B cell (primary cell): Measurements from ENCODE around the gene NCKAP5L. TPM values are rescaled to one million over a fixed set of nuclear protein-coding genes. Genes with fewer than 3 reads are reported as not detected.

Experiments used
- ATAC-seq: fragments of 200-7000 bp; cut with Tn5 transposase; one replicate; pipeline ENCODE4 v1.10.0; 2021; ENCODE audit warnings: low read depth, mild to moderate bottlenecking, moderate number of reproducible peaks, moderate library complexity
- CTCF ChIA-PET: fragments of 350-600 bp; sonication (Branson Sonifier 250); formaldehyde crosslinking; loops from one replicate; lab custom pipeline; 2021; ENCODE audit warnings: antibody characterized with exemption, inconsistent platforms; lab: Charles Lee
- POLR2A ChIA-PET: fragments of 350-600 bp; sonication (Branson Sonifier 250); formaldehyde crosslinking; loops from one replicate; lab custom pipeline; 2021; ENCODE audit warnings: antibody characterized with exemption; lab: Charles Lee
- DNase-seq: peaks from one replicate; pipeline ENCODE4 v3.0.0; 2013
- H2AFZ ChIP-seq: 2 replicates; pipeline ENCODE4 v1.6.1; 2012; ENCODE audit warnings: mild to moderate bottlenecking, low read depth, low read length; ENCODE audit not compliant: insufficient read depth, poor library complexity, severe bottlenecking
- H3K27ac ChIP-seq, 2 donors: 1 replicate in 1 of 2; 2 replicates in 1 of 2; pipeline ENCODE4 v1.5.1; 2012 to 2013; ENCODE audit warnings: low read length in 2 of 2, mild to moderate bottlenecking in 2 of 2, moderate library complexity in 1 of 2
- H3K27me3 ChIP-seq, 4 experiments: fragments of 200-600 bp in 1 of 4; sonication (generic) in 1 of 4; replicated peaks in 1 of 4; 1 replicate in 2 of 4; 2 replicates in 2 of 4; pipeline versions ENCODE4 v1.6.1 to v1.7.0; 2013 to 2016; ENCODE audit warnings: low read length in 3 of 4, mild to moderate bottlenecking in 2 of 4, mixed read lengths in 1 of 4, moderate library complexity in 1 of 4; ENCODE audit not compliant: insufficient read depth in 4 of 4, control insufficient read depth in 3 of 4; ENCODE audit errors: control extremely low read depth in 1 of 4
- H3K36me3 ChIP-seq, 2 experiments: replicated peaks in 1 of 2; 1 replicate in 1 of 2; 2 replicates in 1 of 2; pipeline versions ENCODE4 v1.6.1 to v1.7.1; 2013; ENCODE audit warnings: low read length in 1 of 2; ENCODE audit not compliant: insufficient read depth in 2 of 2, control insufficient read depth in 1 of 2; ENCODE audit errors: control extremely low read depth in 1 of 2, extremely low read depth in 1 of 2
- H3K4me1 ChIP-seq, 2 donors: fragments of 200-600 bp in 1 of 2; sonication (generic) in 1 of 2; 1 replicate in 1 of 2; 2 replicates in 1 of 2; pipeline versions ENCODE4 v1.5.1 to v1.6.1; 2013 to 2017; ENCODE audit warnings: low read length in 2 of 2; ENCODE audit not compliant: control insufficient read depth in 2 of 2, insufficient read depth in 2 of 2
- H3K4me2 ChIP-seq: replicated peaks from 2 replicates; pipeline ENCODE3; 2012; ENCODE audit warnings: mild to moderate bottlenecking, low read depth, low read length; ENCODE audit not compliant: poor library complexity, severe bottlenecking
- H3K4me3 ChIP-seq, 5 experiments: fragments of 200-600 bp in 1 of 5; sonication (generic) in 1 of 5; 1 replicate in 3 of 5; 2 replicates in 2 of 5; pipeline versions ENCODE4 v1.5.1 to v1.7.0; 2011 to 2016; ENCODE audit warnings: low read length in 4 of 5, mild to moderate bottlenecking in 4 of 5, low read depth in 2 of 5, control low read depth in 1 of 5, moderate library complexity in 1 of 5; ENCODE audit not compliant: insufficient read depth in 1 of 5; ENCODE audit errors: control extremely low read depth in 1 of 5, extremely low read depth in 1 of 5
- H3K79me2 ChIP-seq: fragments of 200-600 bp; sonication (generic); one replicate; pipeline ENCODE4 v1.6.0; 2016; ENCODE audit warnings: low read length; ENCODE audit not compliant: control insufficient read depth, insufficient read depth
- H3K9ac ChIP-seq: fragments of 200-600 bp; sonication (generic); 2 replicates; pipeline ENCODE4 v1.6.1; 2017; ENCODE audit warnings: mild to moderate bottlenecking, low read length, moderate library complexity
- H3K9me3 ChIP-seq, 3 donors: one replicate each; pipeline versions ENCODE4 v1.6.1 to v1.7.1; 2013; ENCODE audit warnings: low read length in 2 of 3; ENCODE audit not compliant: control insufficient read depth in 2 of 3, insufficient read depth in 1 of 3; ENCODE audit errors: control extremely low read depth in 1 of 3
- H4K20me1 ChIP-seq: 2 replicates; pipeline ENCODE4 v1.6.0; 2012; ENCODE audit warnings: mild to moderate bottlenecking, low read length; ENCODE audit not compliant: insufficient read depth, control insufficient read depth, poor library complexity, severe bottlenecking
- H3K27ac Mint-ChIP-seq: one replicate; pipeline ENCODE4 v1.8.0; 2021; ENCODE audit warnings: mixed read lengths
- H3K27me3 Mint-ChIP-seq: one replicate; pipeline ENCODE4 v1.8.0; 2021; ENCODE audit warnings: mixed read lengths
- H3K4me1 Mint-ChIP-seq: one replicate; pipeline ENCODE4 v1.8.0; 2021; ENCODE audit warnings: mixed read lengths
- H3K4me3 Mint-ChIP-seq: one replicate; pipeline ENCODE4 v1.8.0; 2021; ENCODE audit warnings: mixed read lengths
- H3K9me3 Mint-ChIP-seq: one replicate; pipeline ENCODE4 v1.8.0; 2022; ENCODE audit warnings: mixed read lengths; ENCODE audit not compliant: insufficient read depth
- EZH2 ChIP-seq: IDR thresholded peaks from 2 replicates; pipeline ENCODE4 v1.6.1; 2012; ENCODE audit warnings: borderline replicate concordance, low read depth, mild to moderate bottlenecking, moderate library complexity, low read length; ENCODE audit not compliant: insufficient read depth, poor library complexity, severe bottlenecking
- WGBS: methylation state at CpG from one replicate; pipeline ENCODE4 v1.1.5; 2013; ENCODE audit warnings: missing lambda C conversion rate; ENCODE audit not compliant: insufficient coverage; 5-methylcytosine and 5-hydroxymethylcytosine counted together
- intact Hi-C: fragments of 100-400 bp; cut with micrococcal nuclease; formaldehyde crosslinking; loops from one replicate; pipeline ENCODE4 v1.10.0; 2022
- polyA plus RNA-seq: library from polyadenylated mRNA; depleted of rRNA; stranded (reverse); fragments of >200 nt; gene quantifications from 2 replicates; pipeline ENCODE4 v1.2.3, GENCODE V29; 2012
- total RNA-seq, 2 donors: library from RNA; stranded (reverse); fragments of 120-200 nt in 1 of 2; gene quantifications; 1 replicate in 1 of 2; 2 replicates in 1 of 2; pipeline versions ENCODE4 v1.2.3 to v1.2.4, GENCODE V29; 2013 to 2022
- TF ChIP-seq, protein P1 (sequence below): fragments of 200-600 bp; IDR thresholded peaks from one replicate; pipeline ENCODE4 v1.8.0; 2022; ENCODE audit warnings: antibody characterized with exemption, mild to moderate bottlenecking

Gene NCKAP5L
- total and polyA plus RNA-seq, 2 donors (not counting 1 experiment from before 2014, with no cell fraction given): 3.2 to 13.2 TPM

DNA sequence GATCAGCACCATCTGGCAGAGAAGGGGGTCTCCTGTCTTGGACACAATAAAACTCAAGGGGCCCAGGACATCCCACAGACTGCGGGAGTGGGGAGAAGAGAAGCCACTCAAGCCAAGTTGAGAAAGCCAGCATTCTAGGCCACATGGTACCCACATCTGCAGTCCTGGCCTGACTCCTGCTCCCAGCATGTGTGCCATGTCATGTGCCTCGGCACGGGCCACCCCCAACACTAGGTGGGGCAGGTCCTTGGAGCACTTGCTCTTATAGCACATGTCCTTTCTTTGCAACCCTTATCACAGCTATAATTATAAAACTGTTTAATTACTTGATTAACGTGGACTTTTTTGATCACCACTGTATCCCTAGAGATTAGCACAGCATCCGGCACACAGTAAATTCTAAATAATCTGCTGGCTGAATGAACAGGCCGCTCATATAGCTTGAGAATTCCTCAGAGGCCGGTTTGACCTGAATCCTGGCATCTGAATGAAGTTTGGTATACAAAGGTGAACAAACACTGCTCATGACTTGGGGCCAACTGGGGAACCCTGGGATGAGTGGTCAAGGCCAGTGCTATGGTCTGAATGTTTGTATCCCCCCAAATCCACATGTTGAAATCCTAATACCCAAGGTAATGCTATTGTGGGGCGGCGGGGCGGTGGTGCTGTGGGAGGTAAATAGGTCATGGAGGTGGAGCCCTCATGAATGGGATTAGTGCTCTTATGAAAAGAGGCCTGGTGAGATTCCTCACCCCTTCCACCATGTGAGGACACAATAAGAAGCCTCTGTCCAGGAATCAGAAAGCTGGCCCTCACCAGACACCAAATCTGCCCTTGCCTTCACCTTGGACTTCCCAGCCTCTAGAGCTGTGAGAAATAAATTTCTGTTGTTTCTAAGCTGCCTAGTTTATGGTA lies 6.6 kb downstream of the NCKAP5L start:
- Histone ChIP-seq H3K4me3 (no peak overlapping the region), H4K20me1 (peaks cover 7% of the 10 kb centered on the region), H2AFZ (peak overlapping the region; percentile 33), H3K9ac (no peak overlapping the region), H3K79me2 (peaks cover 51% of the 10 kb centered on the region), H3K27me3 (no peaks in the 10 kb centered on the region), H3K4me1 (peaks cover 21 to 25% of the 10 kb centered on the region in 2 donors), H3K9me3 (no peaks in the 10 kb centered on the region), H3K4me2 (peak overlapping the region; percentile 51), H3K27ac (no peak overlapping the region), H3K36me3 (no peaks in the 10 kb centered on the region)
- ATAC-seq: no peak
- DNase-seq: no peak
- Mint-ChIP-seq H3K9me3 (no peaks in the 10 kb centered on the region), H3K4me1 (peaks cover 31% of the 10 kb centered on the region), H3K4me3 (no peak overlapping the region), H3K27ac (peak overlapping the region; percentile 6), H3K27me3 (no peaks in the 10 kb centered on the region)
- POLR2A ChIA-PET: no interaction called here
- TF ChIP-seq, protein P1, sequence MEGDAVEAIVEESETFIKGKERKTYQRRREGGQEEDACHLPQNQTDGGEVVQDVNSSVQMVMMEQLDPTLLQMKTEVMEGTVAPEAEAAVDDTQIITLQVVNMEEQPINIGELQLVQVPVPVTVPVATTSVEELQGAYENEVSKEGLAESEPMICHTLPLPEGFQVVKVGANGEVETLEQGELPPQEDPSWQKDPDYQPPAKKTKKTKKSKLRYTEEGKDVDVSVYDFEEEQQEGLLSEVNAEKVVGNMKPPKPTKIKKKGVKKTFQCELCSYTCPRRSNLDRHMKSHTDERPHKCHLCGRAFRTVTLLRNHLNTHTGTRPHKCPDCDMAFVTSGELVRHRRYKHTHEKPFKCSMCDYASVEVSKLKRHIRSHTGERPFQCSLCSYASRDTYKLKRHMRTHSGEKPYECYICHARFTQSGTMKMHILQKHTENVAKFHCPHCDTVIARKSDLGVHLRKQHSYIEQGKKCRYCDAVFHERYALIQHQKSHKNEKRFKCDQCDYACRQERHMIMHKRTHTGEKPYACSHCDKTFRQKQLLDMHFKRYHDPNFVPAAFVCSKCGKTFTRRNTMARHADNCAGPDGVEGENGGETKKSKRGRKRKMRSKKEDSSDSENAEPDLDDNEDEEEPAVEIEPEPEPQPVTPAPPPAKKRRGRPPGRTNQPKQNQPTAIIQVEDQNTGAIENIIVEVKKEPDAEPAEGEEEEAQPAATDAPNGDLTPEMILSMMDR: no peak
- no peak for TF ChIP-seq EZH2
- CTCF ChIA-PET: interaction anchor here (0.6 to 1.1 kb wide), 3 partner anchors 18 to 99 kb away, joined by 3 read pairs; no protein-coding TSS in a partner anchor
- intact Hi-C loops: no loop called here
- 90% methylated on average over 7 of the region's 10 CpGs for WGBS

DNA sequence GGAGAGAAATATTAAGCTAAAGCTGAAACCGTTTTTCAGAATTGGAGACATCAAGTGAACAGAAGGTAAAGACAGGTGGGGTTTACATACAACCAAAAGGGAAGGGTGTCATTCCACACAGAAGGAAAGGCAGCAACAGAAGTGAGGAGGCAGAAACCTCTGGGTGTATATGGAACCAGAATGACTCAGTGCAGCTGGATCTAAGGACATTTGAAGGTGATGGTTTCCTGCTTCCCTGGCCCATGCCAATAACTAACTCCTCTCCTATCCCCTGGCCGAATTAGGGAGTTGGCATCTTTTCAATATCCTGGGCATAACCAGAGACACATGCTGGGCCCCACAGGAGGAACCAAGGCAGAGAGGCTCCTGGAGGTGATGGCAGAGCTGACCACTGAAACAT lies 8.4 kb downstream of the NCKAP5L start:
- no peaks in the 10 kb centered on the region for H3K9me3 Mint-ChIP-seq
- Histone ChIP-seq H3K4me1 (peaks cover 12 to 16% of the 10 kb centered on the region in 2 donors), H3K36me3 (no peaks in the 10 kb centered on the region), H4K20me1 (peaks cover 7% of the 10 kb centered on the region), H3K79me2 (peaks cover 59% of the 10 kb centered on the region), H3K27ac (no peak overlapping the region), H3K9me3 (no peaks in the 10 kb centered on the region), H3K4me3 (no peak overlapping the region), H3K9ac (no peak overlapping the region), H2AFZ (no peak overlapping the region), H3K27me3 (no peaks in the 10 kb centered on the region), H3K4me2 (no peak overlapping the region)
- ATAC-seq: no peak
- H3K27ac Mint-ChIP-seq: no peak overlapping the region
- 100% methylated on average over 2 of the region's 2 CpGs for WGBS
- TF ChIP-seq EZH2: no peak
- TF ChIP-seq, protein P1: no peak
- CTCF ChIA-PET: interaction anchor here (0.5 to 1.5 kb wide), 6 partner anchors 9 to 342 kb away, joined by 3 to 5 read pairs (median 4); partner anchors contain the start of gene NCKAP5L
- DNase-seq: no peak
- POLR2A ChIA-PET: no interaction called here
- peaks cover 18% of the 10 kb centered on the region for H3K4me1 Mint-ChIP-seq
- H3K4me3 Mint-ChIP-seq: no peak overlapping the region
- intact Hi-C loops: no loop called here
- no peaks in the 10 kb centered on the region for H3K27me3 Mint-ChIP-seq
